CD4-positive, alpha-beta T cell treated with Interleukin-4 for 4 hours (primary cell): ENCODE results near the gene SMYD3.
"Not testable (repeated sequence)": the region's sequence is repeated elsewhere in the genome, so short reads cannot be mapped to it uniquely, and the experiment has no call there.

Experiments
- DNase-seq: peaks from one replicate; pipeline ENCODE4 v3.0.0-alpha.2; 2020

Gene SMYD3

DNA sequence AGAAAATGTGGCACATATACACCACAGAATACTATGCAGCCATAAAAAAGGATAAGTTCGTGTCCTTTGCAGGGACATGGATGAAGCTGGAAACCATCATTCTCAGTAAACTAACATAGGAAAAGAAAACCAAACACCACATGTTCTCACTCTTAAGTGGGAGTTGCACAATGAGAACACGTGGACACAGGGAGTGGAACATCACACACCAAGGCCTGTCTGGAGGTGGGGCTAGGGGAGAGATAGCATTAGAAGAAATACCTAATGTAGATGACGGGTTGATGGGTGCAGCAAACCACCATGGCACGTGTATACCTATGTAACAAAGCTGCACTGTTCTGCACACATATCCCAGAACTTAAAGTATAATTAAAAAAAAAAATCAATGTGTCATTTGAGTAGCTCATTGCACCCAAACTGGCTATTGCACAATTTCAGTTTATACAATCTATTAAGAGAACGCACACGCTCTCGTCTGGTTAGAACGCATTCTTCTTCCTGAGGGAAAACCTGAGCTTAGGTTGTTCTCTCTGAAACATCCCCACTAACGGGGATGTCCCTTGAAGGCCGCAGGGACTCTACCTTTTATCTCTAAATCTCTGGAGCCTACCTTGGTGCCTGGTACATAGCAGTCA is 535.9 kb downstream of the SMYD3 start:
- not testable (repeated sequence) for DNase-seq

DNA sequence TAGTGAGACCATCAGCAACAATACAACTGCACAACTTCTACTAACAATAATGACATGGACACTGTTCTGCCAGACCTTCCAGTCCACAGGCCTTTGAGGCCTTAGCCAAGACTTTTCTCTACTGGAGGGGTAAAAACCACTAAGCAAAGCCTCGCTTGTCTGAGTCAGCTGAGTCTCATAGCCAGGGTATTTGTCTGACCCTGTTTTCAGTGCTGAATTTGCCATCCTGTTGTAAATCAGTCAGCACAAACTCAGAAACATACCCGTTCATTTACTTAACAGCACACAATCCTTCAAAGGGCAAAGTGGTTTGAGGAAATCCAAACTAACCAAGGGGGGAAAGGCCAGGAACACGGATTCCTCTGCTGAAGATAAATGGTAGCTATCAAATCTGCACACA is 537.8 kb downstream of the SMYD3 start:
- no peak for DNase-seq

- no peak for DNase-seq
Observed at GRCh38 chr1:245968775-245969174, 538.3 kb downstream of the SMYD3 start.

DNA sequence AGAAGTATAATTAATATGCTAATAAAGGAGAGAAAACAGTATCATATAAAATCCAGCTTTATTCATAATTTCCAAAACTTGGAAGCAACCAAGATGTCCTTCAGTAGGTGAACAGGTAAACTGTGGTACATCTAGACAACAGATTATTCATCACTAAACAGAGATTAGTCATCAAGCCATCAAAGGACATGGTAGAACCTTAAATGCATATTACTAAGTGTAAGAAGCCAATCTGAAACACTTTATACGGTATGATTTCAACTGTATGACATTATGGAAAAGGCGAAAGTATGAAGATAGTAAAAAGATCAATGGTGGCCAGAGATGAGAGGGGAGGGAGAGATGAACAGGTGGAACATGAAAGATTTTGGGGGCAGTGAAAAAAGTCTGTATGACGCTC is 541.7 kb downstream of the SMYD3 start:
- DNase-seq: no peak

DNA sequence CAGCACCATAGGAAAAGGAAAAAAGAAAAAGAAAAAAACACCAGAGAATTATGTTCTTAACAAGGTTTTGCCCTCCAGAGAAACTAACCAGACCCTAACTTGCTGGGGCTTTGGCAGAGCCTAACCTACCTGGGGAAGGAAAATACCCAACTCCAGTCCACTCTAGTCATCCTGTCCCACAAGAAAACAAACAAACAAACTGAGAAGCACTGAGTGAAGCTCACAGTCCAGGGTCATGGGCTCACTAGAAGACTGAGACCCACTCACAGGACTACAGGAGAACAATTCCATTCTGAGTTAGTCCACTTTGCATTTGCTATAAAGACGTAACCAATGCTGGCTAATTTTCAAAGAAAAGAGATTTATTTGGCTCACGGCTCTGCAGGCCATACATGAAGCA is 543.4 kb downstream of the SMYD3 start:
- no peak for DNase-seq

DNA sequence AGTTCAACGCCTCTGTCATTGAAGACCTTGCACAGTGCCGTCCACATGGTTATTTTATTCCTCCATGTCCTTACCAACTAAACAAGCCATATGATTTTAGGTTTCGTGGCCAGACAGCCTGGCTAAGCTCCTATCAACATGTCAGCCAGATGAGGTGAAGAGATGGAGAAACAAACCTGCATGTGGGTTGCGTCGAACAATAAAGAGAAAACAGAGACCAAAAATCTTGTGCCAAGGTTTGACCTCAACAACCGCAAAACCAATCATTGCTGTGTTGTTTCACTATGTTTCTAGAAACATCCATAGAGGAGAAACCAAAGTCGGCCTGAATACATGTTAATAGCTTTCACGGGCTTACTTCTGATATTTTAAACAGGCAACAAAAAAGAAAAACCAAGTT is 544.6 kb downstream of the SMYD3 start:
- no peak for DNase-seq

GRCh38 chr1:245961137-245961540 is 545.9 kb downstream of the SMYD3 start:
- no peak for DNase-seq

DNA sequence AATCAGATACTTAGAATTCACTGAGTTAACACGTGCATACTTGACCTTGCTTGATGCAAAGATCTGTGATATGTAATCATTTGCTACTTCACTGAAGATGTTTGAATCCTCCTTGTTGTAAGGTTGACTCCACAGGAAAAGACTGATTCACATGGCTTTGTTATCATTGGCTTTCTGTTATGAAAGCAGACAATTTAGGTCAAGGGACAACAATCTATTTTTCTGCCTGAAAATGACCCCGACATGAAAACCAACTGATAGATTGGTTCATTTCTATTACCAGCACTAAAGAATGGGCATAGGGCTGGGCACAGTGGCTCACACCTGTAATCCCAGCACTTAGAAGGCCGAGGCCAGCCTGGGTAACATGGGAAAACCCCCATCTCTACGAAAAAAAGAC is 546.9 kb downstream of the SMYD3 start:
- no peak for DNase-seq

DNA sequence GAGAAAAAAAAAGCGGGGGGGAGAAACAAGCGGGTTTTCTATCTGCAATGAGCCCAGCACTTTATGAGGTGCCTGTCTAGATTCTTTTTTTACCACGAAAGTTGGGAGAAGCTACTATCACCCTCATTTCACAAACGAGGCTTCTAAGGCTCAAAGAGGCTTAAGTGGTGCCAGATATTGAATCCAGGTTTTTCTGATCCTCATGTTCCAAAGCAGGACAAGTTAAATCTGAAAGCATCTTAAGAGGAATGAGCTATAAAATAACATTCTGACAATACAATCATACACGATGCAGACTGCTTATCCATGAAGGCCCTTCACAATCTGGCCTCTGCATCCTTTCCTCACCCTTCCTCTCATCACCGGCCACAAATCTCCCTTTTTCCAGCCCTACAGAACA is 549.1 kb downstream of the SMYD3 start:
- DNase-seq: no peak

- no peak for DNase-seq
Observed at GRCh38 chr1:245957427-245957826, 549.7 kb downstream of the SMYD3 start.

DNA sequence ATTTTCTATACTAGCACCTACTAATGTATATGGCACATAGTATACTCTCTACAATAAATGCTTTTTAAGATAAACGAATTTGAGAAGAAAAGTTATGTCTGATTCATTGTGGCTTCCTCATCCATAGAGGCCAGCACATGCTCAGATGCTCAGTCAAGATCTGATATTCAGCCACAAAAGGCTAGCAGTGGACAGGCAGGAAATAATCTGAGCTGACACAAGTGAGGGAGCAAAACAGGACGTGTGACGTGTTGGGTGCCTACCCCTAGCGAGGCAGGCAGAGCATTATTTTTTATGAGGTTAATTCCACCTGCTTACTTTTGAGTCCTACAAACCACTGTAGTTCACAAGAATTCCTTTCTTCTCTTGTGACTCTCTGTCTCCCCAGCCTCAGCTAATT is 550.9 kb downstream of the SMYD3 start:
- peak; percentile 81 for DNase-seq

DNA sequence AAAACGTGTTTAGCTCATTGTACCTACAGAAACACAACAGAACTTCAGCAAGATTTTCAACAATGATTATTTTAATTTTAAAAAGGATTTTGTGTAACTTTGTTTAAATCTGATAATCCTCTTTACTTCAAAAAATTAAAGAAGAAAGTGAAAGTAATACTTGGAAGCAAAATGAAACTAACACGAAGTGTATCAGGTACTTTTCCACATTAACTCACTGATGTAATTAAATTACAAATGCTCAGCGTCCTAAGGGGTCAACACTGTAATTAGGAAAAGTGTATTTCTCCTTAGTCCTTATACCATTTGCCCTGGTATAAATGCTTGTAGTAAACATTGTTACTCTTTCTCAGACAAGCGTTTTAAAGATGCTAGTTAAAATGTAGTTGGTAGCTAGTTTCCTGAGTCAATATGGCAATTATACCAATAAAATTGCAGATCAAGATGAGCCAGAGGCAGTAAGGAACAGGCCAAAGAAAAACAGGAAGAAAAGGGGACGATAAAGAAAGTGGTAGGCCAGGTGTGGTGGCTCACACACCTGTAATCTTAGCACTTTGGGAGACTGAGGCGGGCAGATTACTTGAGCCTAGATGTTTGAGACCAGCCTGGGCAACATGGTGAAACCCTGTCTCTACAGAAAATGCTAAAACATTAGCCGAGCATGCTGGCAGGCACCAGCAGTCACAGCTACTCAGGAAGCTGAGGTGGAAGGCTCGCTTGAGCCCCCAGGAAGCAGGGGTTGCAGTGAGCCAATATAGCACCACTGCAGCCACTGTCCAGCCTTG is 553.0 kb downstream of the SMYD3 start:
- DNase-seq: peak; percentile 27

- DNase-seq: no peak
Observed at GRCh38 chr1:245952383-245953026, 554.6 kb downstream of the SMYD3 start.

- no peak for DNase-seq
Observed at GRCh38 chr1:245948786-245949185, 558.3 kb downstream of the SMYD3 start.

DNA sequence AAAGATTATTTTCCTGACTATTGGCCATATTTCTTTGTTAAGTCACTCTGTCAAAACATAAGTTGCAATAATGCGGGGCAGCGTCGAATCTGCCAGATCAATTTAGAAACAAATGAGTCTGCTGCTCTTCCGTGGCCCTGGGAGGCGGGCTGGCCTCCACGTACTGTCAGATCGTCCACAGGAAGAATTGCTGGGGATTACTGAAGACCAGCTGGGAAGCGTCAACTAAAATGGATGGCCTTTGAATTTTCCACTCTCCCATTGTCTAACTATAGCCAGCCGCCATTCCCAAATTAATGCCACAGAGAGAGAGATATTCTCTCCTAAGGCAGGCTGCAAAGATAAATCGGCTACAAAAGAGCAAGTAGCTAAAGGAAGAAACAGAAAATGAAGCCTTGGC is 560.2 kb downstream of the SMYD3 start:
- no peak for DNase-seq

- not testable (repeated sequence) for DNase-seq
Observed at GRCh38 chr1:245945136-245945535, 561.9 kb downstream of the SMYD3 start.

DNA sequence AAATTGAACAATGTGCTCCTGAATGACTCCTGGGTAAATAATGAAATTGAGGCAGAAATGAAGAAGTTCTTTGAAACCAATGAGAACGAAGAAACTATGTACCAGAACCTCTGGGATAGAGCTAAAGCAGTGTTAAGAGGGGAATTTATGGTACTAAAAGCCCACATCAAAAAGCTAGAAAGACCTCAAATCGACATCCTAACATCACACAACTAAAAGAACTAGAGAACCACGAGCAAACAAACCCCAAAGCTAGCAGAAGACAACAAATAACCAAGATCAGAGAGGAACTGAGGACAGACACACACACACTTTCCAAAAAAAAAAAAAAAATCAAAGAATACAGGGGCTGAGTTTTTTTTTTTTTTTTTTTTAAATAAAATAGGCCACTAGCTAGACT is 564.2 kb downstream of the SMYD3 start:
- DNase-seq: peak; percentile 2

DNA sequence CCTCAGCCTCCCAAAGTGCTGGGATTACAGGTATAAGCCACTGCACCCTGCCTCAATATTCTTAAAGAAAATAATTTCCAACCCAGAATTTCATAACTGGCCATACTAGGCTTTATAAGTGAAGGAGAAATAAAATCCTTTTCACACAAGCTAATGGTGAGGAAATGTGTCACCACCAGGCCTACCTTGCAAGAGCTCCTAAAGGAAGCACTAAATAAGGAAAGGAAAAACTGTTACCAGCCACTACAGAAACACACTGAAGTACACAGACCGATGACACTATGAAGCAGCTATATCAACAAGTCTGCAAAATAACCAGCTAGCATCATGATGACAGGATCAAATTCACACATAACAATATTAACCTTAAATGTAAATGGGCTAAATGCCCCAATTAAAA is 565.3 kb downstream of the SMYD3 start:
- DNase-seq: not testable (repeated sequence)

GRCh38 chr1:245939756-245940345 is 567.2 kb downstream of the SMYD3 start:
- DNase-seq: no peak

DNA sequence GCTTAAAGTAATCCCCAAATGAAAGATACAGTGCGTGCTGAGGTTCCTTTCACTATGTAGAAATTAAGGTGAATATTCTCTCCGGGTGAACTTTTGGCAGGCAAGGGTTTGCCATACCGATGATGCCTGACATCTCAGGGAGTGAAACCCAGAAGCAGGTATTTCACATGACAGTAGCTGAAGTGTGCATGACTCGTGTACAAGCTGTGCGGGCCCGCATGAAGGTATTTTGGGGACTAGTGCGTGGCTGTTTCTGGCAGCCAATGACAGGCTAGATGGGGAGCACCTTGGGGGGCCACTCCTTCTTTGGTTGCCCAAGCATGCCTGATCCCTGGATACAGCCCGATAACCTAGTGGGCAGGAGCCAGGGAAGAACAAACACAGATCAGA is 569.0 kb downstream of the SMYD3 start:
- no peak for DNase-seq

- no peak for DNase-seq
Observed at GRCh38 chr1:245937316-245938045, 569.6 kb downstream of the SMYD3 start.

DNA sequence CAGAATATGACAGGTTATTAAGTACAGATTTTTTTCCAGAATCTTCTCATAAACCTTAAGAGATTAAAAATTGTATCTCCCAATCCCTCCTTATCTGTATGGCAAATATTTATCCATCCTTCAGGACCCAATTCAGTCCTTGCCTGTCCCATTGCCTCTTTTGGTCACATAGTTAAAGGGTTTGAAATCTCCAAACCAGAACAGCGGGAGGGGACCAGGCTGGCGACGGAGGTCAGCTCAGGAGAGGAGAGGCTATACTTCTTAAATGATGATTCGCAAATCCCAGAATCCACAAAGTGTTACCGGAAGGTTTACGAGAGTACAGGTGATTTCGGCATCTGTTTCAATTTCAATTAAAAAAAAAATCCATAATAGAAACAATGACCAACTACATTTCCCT is 572.7 kb downstream of the SMYD3 start:
- DNase-seq: no peak

DNA sequence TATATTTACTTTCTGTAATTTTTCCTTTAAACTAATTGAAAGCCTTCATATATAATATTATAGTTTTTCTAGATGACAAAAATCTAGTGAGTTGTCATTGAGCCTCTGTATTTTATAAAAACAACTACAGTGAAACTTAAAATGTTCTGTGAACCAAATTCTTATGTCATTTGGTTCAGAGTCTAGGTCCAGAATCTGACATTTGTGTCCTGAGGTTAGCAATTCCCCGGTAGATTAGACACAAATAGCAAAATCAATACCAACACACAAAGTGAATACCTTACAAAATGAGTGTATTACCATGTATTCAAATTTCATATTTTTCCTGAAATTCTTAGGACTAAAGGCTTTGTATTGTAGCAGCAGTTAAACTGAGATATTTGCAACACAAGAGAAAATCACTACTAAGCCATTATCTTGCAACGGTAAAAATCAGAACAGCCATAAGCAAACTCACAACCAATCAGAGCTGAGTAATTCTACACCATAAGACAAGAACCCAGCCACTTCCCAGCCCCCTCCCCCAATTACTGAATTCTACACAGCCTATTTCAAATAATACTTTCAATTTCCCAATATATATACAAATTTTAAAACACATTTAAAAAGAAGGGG is 573.5 kb downstream of the SMYD3 start:
- DNase-seq: no peak
